Posterior cingulate gyrus (tissue), 11 donors: ENCODE data around the gene GLRA2.
A peak's percentile ranks its signal among the peaks of the same experiment; 100 is the strongest.
"Not testable (repeated sequence)": the region's sequence is repeated elsewhere in the genome, so short reads cannot be mapped to it uniquely, and the experiment has no call there.

Source experiments
- DNase-seq, 10 donors: peaks; one replicate each; pipeline versions ENCODE4 v3.0.0 to v3.0.0-alpha.2; 2020 to 2021; ENCODE audit warnings: mixed read lengths in 3 of 10
- intact Hi-C: fragments of 100-400 bp; cut with DNase I; formaldehyde crosslinking; loops from one replicate; pipeline ENCODE4 v1.15.1; 2023

The GLRA2 gene

GRCh38 chrX:14590693-14591424 lies 61.5 kb downstream of the GLRA2 start:
- DNase-seq: no peak
- intact Hi-C loops: no loop called here

- no peak for DNase-seq
- intact Hi-C loops: no loop called here
Observed at GRCh38 chrX:14591976-14592375, 62.6 kb downstream of the GLRA2 start.

- no peak for DNase-seq
- intact Hi-C loops: no loop called here
Observed at GRCh38 chrX:14594521-14594920, 65.2 kb downstream of the GLRA2 start.

GRCh38 chrX:14598330-14598729 lies 69.0 kb downstream of the GLRA2 start:
- intact Hi-C loops: no loop called here
- no peak for DNase-seq

GRCh38 chrX:14607446-14607985 lies 78.2 kb downstream of the GLRA2 start:
- DNase-seq: no peak
- intact Hi-C loops: no loop called here

GRCh38 chrX:14612450-14612849 lies 83.1 kb downstream of the GLRA2 start:
- DNase-seq, intact Hi-C loops: not testable (repeated sequence)

- intact Hi-C loops: no loop called here
- no peak for DNase-seq
Observed at GRCh38 chrX:14616301-14616700, 87.0 kb downstream of the GLRA2 start.

- no peak for DNase-seq
- intact Hi-C loops: no loop called here
Observed at GRCh38 chrX:14616836-14617235, 87.5 kb downstream of the GLRA2 start.

- intact Hi-C loops: no loop called here
- DNase-seq: no peak
Observed at GRCh38 chrX:14618177-14618965, 89.0 kb downstream of the GLRA2 start.

GRCh38 chrX:14630733-14631132 lies 101.4 kb downstream of the GLRA2 start:
- intact Hi-C loops: no loop called here
- DNase-seq: no peak

GRCh38 chrX:14641681-14642655 lies 112.6 kb downstream of the GLRA2 start:
- no peak for DNase-seq
- intact Hi-C loops: no loop called here

- intact Hi-C loops: no loop called here
- no peak for DNase-seq
Observed at GRCh38 chrX:14660970-14661369, 131.6 kb downstream of the GLRA2 start.

- intact Hi-C loops: no loop called here
- no peak for DNase-seq
Observed at GRCh38 chrX:14670819-14671218, 141.5 kb downstream of the GLRA2 start.

- DNase-seq: peak in 1 of 10 donors; percentile 27
- intact Hi-C loops: no loop called here
Observed at GRCh38 chrX:14672611-14673172, 143.4 kb downstream of the GLRA2 start.

GRCh38 chrX:14673236-14673635 lies 143.9 kb downstream of the GLRA2 start:
- intact Hi-C loops: no loop called here
- no peak for DNase-seq

GRCh38 chrX:14673764-14674163 lies 144.4 kb downstream of the GLRA2 start:
- intact Hi-C loops: no loop called here

GRCh38 chrX:14675500-14675899 lies 146.2 kb downstream of the GLRA2 start:
- no peak for DNase-seq
- intact Hi-C loops: no loop called here

More at GRCh38 chrX:14673764-14674163, 144.4 kb downstream of the GLRA2 start:
- DNase-seq: peak in 1 of 10 donors; percentile 41

- intact Hi-C loops: no loop called here
- no peak for DNase-seq
Observed at GRCh38 chrX:14676431-14676830, 147.1 kb downstream of the GLRA2 start.

GRCh38 chrX:14688331-14688730 lies 159.0 kb downstream of the GLRA2 start:
- peak in 2 of 10 donors; percentile 51 to 52 for DNase-seq
- intact Hi-C loops: not testable (repeated sequence)

- no peak for DNase-seq
- intact Hi-C loops: no loop called here
Observed at GRCh38 chrX:14690553-14690952, 161.2 kb downstream of the GLRA2 start.
